Thyroid gland (tissue), 4 donors: ENCODE measurements around the gene CYP20A1. TPM values are rescaled to one million over a fixed set of nuclear protein-coding genes. Genes with fewer than 3 reads are reported as not detected.

Source experiments
- DNase-seq, 2 donors: peaks; one replicate each; pipeline ENCODE4 v3.0.0-alpha.2; 2019
- H3K27ac ChIP-seq, 3 donors: fragments of 200-600 bp; sonication (generic); 1 replicate in 2 of 3; 2 replicates in 1 of 3; pipeline ENCODE4 v1.5.1; 2016 to 2019; ENCODE audit warnings: mild to moderate bottlenecking in 1 of 3, moderate library complexity in 1 of 3
- H3K27me3 ChIP-seq: fragments of 200-600 bp; sonication (generic); one replicate; pipeline ENCODE4 v1.5.1; 2019
- H3K36me3 ChIP-seq, 2 donors: fragments of 200-600 bp; sonication (generic); one replicate each; pipeline ENCODE4 v1.5.1; 2016 to 2019
- H3K4me1 ChIP-seq, 2 donors: fragments of 200-600 bp; sonication (generic); one replicate each; pipeline ENCODE4 v1.5.1; 2017 to 2019
- H3K4me3 ChIP-seq, 3 donors: fragments of 200-600 bp; sonication (generic); replicated peaks in 1 of 3; 1 replicate in 2 of 3; 2 replicates in 1 of 3; pipeline ENCODE4 v1.5.1; 2016; ENCODE audit warnings: mild to moderate bottlenecking in 1 of 3
- H3K9me3 ChIP-seq: fragments of 200-600 bp; sonication (generic); one replicate; pipeline ENCODE4 v1.5.1; 2017
- POLR2A ChIP-seq, 2 donors: fragments of 450-650 bp; IDR thresholded peaks; one replicate each; pipeline ENCODE4 v1.6.1; 2017; ENCODE audit warnings: antibody characterized with exemption in 2 of 2, mild to moderate bottlenecking in 2 of 2, moderate library complexity in 1 of 2
- WGBS, 2 donors: methylation state at CpG; one replicate each; pipeline ENCODE4 v1.1.5; 2017; 5-methylcytosine and 5-hydroxymethylcytosine counted together
- intact Hi-C: fragments of 100-400 bp; cut with DNase I; formaldehyde crosslinking; loops from one replicate; pipeline ENCODE4 v1.15.1; 2023
- total RNA-seq, 4 donors: library from RNA; depleted of rRNA; stranded (reverse); fragments of >200 nt; gene quantifications; one replicate each; pipeline ENCODE4 v1.2.3, GENCODE V29; 2016
- TF ChIP-seq, protein P1 (sequence below), 6 experiments: fragments of 200-600 bp in 3 of 6; fragments of 450-650 bp in 3 of 6; sonication (generic) in 3 of 6; IDR thresholded peaks; one replicate each; pipeline ENCODE4 v1.5.1; 2016 to 2019; ENCODE audit warnings: antibody characterized with exemption in 6 of 6, mild to moderate bottlenecking in 2 of 6, inconsistent platforms in 1 of 6, moderate library complexity in 1 of 6

CYP20A1 gene
- total RNA-seq, 4 donors from 2014 or later, result 41.4 to 59.5 (median 48.2) TPM

DNA sequence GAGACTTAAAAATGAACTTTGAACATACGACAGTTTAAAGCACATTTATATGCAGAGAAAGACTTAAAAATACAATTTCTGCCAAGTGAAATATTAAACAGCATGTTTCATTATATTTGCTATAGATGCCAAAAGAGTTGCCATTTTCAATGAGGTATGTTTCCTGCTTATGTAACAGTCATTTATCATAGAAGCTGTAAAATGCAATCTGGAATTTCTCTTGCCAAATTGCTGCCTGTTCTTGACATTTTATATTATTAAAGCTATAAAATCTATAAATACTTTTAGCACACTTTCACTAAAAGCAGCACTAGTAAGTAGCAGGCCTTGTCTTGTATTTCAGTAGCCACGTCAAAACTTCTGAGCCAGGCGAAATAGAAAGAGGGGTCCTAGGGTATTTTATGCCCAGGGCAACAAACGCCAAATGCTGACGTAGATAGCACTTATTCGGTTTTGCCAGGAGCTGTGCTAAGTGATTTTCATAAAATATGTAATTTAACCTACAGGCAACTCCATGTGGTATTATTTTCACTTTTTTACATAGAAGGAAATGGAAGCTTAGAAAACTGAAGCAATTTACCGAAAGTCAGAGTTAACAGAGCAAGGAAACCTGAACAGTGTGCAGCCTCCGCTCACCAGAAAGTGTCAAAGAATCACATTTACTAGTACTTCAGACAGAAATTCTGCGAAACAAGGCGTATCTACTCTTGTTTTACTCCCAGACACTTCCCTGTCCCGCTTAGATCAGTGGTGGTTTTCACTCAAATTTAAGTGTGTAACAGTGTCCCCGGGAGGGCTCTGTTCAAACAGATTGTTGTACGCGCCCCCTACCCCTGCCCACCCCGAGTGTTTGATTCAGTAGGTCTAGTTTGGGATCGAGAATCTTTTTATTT lies 1.2 kb upstream of the CYP20A1 start:
- WGBS, 2 donors, result 90% methylated on average over 16 of the region's 16 CpGs
- intact Hi-C loops, result loop anchor here (10.0 kb wide), 1 partner anchor 417 kb away; no protein-coding TSS in a partner anchor

DNA sequence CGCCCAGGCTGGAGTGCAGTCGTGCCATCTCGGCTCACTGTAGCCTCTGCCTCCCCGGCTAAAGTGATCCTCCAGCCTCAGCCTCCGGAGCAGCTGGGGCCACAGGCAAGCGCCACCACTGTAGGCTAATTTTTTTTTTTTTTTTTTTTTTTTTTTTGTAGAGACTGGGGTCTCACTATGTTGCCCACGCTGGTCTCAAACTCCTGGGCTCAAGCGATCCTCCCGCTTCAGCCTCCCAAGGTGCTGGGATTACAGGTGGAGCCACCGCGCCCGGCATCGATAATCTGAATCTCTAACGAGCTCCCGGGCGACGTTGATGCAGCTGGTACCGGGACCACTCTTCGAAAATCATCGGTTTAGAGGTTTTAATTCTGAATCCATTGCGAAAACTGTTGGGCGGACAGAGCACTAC lies 520 bp upstream of the CYP20A1 start:
- no peak for TF ChIP-seq POLR2A (IDR thresholded peaks at IDR 0.05)
- TF ChIP-seq, protein P1, sequence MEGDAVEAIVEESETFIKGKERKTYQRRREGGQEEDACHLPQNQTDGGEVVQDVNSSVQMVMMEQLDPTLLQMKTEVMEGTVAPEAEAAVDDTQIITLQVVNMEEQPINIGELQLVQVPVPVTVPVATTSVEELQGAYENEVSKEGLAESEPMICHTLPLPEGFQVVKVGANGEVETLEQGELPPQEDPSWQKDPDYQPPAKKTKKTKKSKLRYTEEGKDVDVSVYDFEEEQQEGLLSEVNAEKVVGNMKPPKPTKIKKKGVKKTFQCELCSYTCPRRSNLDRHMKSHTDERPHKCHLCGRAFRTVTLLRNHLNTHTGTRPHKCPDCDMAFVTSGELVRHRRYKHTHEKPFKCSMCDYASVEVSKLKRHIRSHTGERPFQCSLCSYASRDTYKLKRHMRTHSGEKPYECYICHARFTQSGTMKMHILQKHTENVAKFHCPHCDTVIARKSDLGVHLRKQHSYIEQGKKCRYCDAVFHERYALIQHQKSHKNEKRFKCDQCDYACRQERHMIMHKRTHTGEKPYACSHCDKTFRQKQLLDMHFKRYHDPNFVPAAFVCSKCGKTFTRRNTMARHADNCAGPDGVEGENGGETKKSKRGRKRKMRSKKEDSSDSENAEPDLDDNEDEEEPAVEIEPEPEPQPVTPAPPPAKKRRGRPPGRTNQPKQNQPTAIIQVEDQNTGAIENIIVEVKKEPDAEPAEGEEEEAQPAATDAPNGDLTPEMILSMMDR (IDR thresholded peaks at IDR 0.05), result no peak
- no peaks in the 10 kb centered on the region for H3K9me3 ChIP-seq
- DNase-seq, result no peak
- no peaks in the 10 kb centered on the region for H3K27me3 ChIP-seq
- H3K36me3 ChIP-seq, result no peaks in the 10 kb centered on the region
- peak overlapping the region; percentile 90 to 98 (median 98) for H3K27ac ChIP-seq
- peaks cover 0 to 16% of the 10 kb centered on the region in 2 donors for H3K4me1 ChIP-seq
- WGBS, 2 donors, result 28 to 33% methylated on average over 22 of the region's 22 CpGs
- peak overlapping the region; percentile 76 to 84 (median 79) for H3K4me3 ChIP-seq
- intact Hi-C loops, result loop anchor here (10.0 kb wide), 1 partner anchor 417 kb away; no protein-coding TSS in a partner anchor

More for the DNA sequence above, 1.2 kb upstream of the CYP20A1 start:
- Histone ChIP-seq H3K4me1 (peaks cover 0 to 16% of the 10 kb centered on the region in 2 donors), H3K27ac (no peak overlapping the region), H3K36me3 (no peaks in the 10 kb centered on the region), H3K9me3 (no peaks in the 10 kb centered on the region), H3K27me3 (no peaks in the 10 kb centered on the region), H3K4me3 (no peak overlapping the region)
- no peak for DNase-seq
- TF ChIP-seq POLR2A (IDR thresholded peaks at IDR 0.05), result no peak
- TF ChIP-seq, protein P1 (IDR thresholded peaks at IDR 0.05), result no peak

DNA sequence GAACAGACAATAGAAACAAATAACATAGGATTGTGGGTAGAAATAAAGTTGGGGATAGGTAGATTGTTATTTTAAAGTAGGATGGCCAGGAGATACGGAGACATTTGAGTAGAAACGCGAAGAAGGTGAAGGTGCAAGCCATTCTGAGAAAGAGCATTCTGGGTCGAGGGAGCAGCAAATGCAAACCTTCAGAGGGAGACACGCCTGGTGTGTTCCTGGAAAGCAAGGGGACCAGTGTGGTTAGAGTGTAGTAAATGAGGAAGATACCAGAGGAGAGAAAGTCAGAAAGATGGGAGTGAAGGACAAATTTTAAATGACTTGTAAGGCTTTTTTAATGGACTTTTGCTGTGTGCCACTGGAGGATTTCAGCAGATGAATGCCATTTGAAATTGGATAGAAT lies 1.7 kb downstream of the CYP20A1 start:
- TF ChIP-seq, protein P1 (IDR thresholded peaks at IDR 0.05), result no peak
- no peak for TF ChIP-seq POLR2A (IDR thresholded peaks at IDR 0.05)
- Histone ChIP-seq H3K27me3 (no peaks in the 10 kb centered on the region), H3K4me3 (peak overlapping the region in 1 of 3 donors; percentile 76), H3K27ac (no peak overlapping the region), H3K4me1 (peaks cover 1 to 17% of the 10 kb centered on the region in 2 donors), H3K36me3 (no peaks in the 10 kb centered on the region), H3K9me3 (no peaks in the 10 kb centered on the region)
- WGBS, 2 donors, result 91% methylated on average over 5 of the region's 5 CpGs
- no peak for DNase-seq
- intact Hi-C loops, result loop anchor here (10.0 kb wide), 1 partner anchor 204 kb away; no protein-coding TSS in a partner anchor

DNA sequence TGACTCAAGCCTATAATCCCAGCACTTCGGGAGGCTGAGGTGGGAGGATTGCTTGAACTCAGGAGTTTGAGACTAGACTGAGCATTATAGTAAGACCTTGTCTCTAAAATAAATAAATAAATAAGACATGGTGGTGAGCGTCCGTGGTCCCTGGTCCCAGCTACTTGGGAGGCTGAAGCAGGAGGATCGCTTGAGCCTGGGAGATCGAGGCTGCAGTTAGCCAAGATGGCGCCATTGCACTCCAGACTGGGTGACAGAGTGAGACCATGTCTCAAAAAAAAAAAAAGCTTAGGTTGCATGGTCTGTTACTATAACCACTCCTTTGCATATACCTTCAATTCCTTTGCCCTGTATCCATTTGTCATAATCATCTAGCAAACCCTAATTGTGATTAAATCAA lies 3.7 kb downstream of the CYP20A1 start:
- Histone ChIP-seq H3K9me3 (no peaks in the 10 kb centered on the region), H3K27me3 (no peaks in the 10 kb centered on the region), H3K4me1 (peaks cover 8 to 24% of the 10 kb centered on the region in 2 donors), H3K4me3 (no peak overlapping the region), H3K27ac (no peak overlapping the region), H3K36me3 (no peaks in the 10 kb centered on the region)
- WGBS, 2 donors, result 95 to 96% methylated on average over 6 of the region's 6 CpGs
- DNase-seq, result no peak
- intact Hi-C loops, result loop anchor here (10.0 kb wide), 1 partner anchor 202 kb away; no protein-coding TSS in a partner anchor
- TF ChIP-seq, protein P1 (IDR thresholded peaks at IDR 0.05), result no peak
- TF ChIP-seq POLR2A (IDR thresholded peaks at IDR 0.05), result no peak

DNA sequence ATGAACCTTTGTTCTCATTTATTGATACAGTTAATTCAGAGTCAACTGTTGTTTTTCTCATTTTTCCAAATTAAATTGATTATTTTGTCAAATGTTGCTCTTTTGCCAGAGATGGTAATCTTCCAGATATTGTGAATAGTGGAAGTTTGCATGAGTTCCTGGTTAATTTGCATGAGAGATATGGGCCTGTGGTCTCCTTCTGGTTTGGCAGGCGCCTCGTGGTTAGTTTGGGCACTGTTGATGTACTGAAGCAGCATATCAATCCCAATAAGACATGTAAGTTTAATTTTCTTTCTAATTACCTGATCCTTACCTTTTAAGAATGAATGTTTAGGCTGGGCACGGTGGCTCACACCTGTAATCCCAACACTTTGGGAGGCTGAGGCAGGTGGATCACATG lies 7.8 kb downstream of the CYP20A1 start:
- TF ChIP-seq, protein P1 (IDR thresholded peaks at IDR 0.05), result no peak
- TF ChIP-seq POLR2A (IDR thresholded peaks at IDR 0.05), result no peak
- Histone ChIP-seq H3K36me3 (peaks cover 0 to 4% of the 10 kb centered on the region in 2 donors), H3K27me3 (no peaks in the 10 kb centered on the region), H3K27ac (no peak overlapping the region), H3K9me3 (no peaks in the 10 kb centered on the region), H3K4me1 (peaks cover 8% of the 10 kb centered on the region in 2 donors), H3K4me3 (no peak overlapping the region)
- intact Hi-C loops, result loop anchor here (10.0 kb wide), 1 partner anchor 198 kb away; no protein-coding TSS in a partner anchor
- DNase-seq, result no peak
- WGBS, 2 donors, result 93 to 97% methylated on average over 3 of the region's 3 CpGs
